DOHH2 (cell line): ENCODE measurements around the gene MYO9A.

Experiments used
- EZH2phosphoT487 ChIP-seq: fragments of 200-600 bp; sonication (generic); IDR thresholded peaks from 2 replicates; pipeline ENCODE4 v1.6.1; 2017; ENCODE audit warnings: borderline replicate concordance, mild to moderate bottlenecking, antibody characterized with exemption, low read length, moderate library complexity, mixed read lengths
- TF ChIP-seq, protein P1 (sequence below): fragments of 200-600 bp; sonication (generic); IDR thresholded peaks from one replicate; pipeline ENCODE4 v1.5.1; 2014; ENCODE audit warnings: antibody characterized with exemption, mild to moderate bottlenecking, low read depth, low read length; ENCODE audit not compliant: poor library complexity, severe bottlenecking

DNA sequence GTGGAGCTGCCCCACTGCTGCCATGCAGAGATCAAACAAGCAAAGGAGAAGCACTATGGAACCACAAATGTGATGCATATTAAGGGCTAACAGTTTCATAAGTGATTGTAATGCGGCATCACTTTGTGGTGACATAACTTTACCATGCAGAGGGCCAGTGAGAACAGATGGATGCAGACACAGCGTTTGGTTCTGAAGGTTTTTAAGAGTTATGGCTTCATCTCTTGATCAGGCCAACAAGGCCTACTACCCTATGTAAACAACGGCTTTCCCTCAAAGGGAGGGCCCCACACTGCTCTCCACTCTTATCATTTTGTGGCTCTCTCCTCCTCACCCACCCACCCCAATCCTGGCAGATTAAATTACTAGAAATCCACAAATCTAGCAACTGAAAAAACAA lies 294.1 kb downstream of the MYO9A start:
- TF ChIP-seq, protein P1, sequence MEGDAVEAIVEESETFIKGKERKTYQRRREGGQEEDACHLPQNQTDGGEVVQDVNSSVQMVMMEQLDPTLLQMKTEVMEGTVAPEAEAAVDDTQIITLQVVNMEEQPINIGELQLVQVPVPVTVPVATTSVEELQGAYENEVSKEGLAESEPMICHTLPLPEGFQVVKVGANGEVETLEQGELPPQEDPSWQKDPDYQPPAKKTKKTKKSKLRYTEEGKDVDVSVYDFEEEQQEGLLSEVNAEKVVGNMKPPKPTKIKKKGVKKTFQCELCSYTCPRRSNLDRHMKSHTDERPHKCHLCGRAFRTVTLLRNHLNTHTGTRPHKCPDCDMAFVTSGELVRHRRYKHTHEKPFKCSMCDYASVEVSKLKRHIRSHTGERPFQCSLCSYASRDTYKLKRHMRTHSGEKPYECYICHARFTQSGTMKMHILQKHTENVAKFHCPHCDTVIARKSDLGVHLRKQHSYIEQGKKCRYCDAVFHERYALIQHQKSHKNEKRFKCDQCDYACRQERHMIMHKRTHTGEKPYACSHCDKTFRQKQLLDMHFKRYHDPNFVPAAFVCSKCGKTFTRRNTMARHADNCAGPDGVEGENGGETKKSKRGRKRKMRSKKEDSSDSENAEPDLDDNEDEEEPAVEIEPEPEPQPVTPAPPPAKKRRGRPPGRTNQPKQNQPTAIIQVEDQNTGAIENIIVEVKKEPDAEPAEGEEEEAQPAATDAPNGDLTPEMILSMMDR, result no peak
- TF ChIP-seq EZH2phosphoT487, result no peak
